IPS-11a (cell line): ENCODE measurements around the gene IL2RA.
A peak's percentile ranks its signal among the peaks of the same experiment; 100 is the strongest.

Experiments used
- H3K4me3 ChIP-seq: one replicate; pipeline ENCODE4 v1.5.1; 2013; ENCODE audit warnings: low read depth, low read length, control low read depth

IL2RA gene

GRCh38 chr10:5988336-5988920, 73.7 kb downstream of the IL2RA start:
- H3K4me3 ChIP-seq = no peak overlapping the region

GRCh38 chr10:5987747-5988146, 74.4 kb downstream of the IL2RA start:
- no peak overlapping the region for H3K4me3 ChIP-seq

- H3K4me3 ChIP-seq = no peak overlapping the region
These were observed 77.1 kb downstream of the IL2RA start for GRCh38 chr10:5985029-5985428.

GRCh38 chr10:5983774-5984173, 78.4 kb downstream of the IL2RA start:
- no peak overlapping the region for H3K4me3 ChIP-seq

- H3K4me3 ChIP-seq = no peak overlapping the region
These were observed 80.6 kb downstream of the IL2RA start for GRCh38 chr10:5981529-5981928.

GRCh38 chr10:5978230-5978489, 84.0 kb downstream of the IL2RA start:
- peak overlapping the region; percentile 73 for H3K4me3 ChIP-seq

- H3K4me3 ChIP-seq = peak within 1 kb of the TSS; percentile 73
These were observed 84.5 kb downstream of the IL2RA start, which contains the start of gene IL15RA for GRCh38 chr10:5977471-5978229. TSS of gene IL15RA (minus strand) at chr10:5977543. CDS start at chr10:5977492, 51 bp downstream.

- H3K4me3 ChIP-seq = peak overlapping the region; percentile 73
These were observed 85.4 kb downstream of the IL2RA start for GRCh38 chr10:5976512-5977470.

- H3K4me3 ChIP-seq = no peak overlapping the region
These were observed 86.3 kb downstream of the IL2RA start for GRCh38 chr10:5975641-5976473.

- H3K4me3 ChIP-seq = no peak overlapping the region
These were observed 89.1 kb downstream of the IL2RA start for GRCh38 chr10:5973069-5973468.

- no peak overlapping the region for H3K4me3 ChIP-seq
These were observed 90.3 kb downstream of the IL2RA start for GRCh38 chr10:5971886-5972285.

- H3K4me3 ChIP-seq = no peak overlapping the region
These were observed 90.8 kb downstream of the IL2RA start for GRCh38 chr10:5971315-5971832.

- H3K4me3 ChIP-seq = no peak overlapping the region
These were observed 91.6 kb downstream of the IL2RA start for GRCh38 chr10:5970527-5970926.

- H3K4me3 ChIP-seq = no peak overlapping the region
These were observed 92.1 kb downstream of the IL2RA start for GRCh38 chr10:5970066-5970465.

- no peak overlapping the region for H3K4me3 ChIP-seq
These were observed 93.3 kb downstream of the IL2RA start for GRCh38 chr10:5968681-5969453.

- no peak overlapping the region for H3K4me3 ChIP-seq
These were observed 94.0 kb downstream of the IL2RA start for GRCh38 chr10:5968037-5968680.

GRCh38 chr10:5965266-5965665, 96.9 kb downstream of the IL2RA start:
- H3K4me3 ChIP-seq = no peak overlapping the region

GRCh38 chr10:5964736-5965135, 97.4 kb downstream of the IL2RA start:
- H3K4me3 ChIP-seq = no peak overlapping the region

GRCh38 chr10:5963591-5963990, 98.6 kb downstream of the IL2RA start:
- H3K4me3 ChIP-seq = no peak overlapping the region
